CD4-positive, alpha-beta T cell treated with Interleukin-6 for 4 hours (primary cell): ENCODE measurements around the gene ADGRE1.
A peak's percentile ranks its signal among the peaks of the same experiment; 100 is the strongest.

Experiments
- DNase-seq: peaks from one replicate; pipeline ENCODE4 v3.0.0-alpha.2; 2020; ENCODE audit warnings: mixed read lengths

ADGRE1 gene

GRCh38 chr19:6876748-6877147 is 10.6 kb upstream of the ADGRE1 start:
- DNase-seq, result no peak

- no peak for DNase-seq
These were observed 9.6 kb upstream of the ADGRE1 start for GRCh38 chr19:6877766-6878165.

DNA sequence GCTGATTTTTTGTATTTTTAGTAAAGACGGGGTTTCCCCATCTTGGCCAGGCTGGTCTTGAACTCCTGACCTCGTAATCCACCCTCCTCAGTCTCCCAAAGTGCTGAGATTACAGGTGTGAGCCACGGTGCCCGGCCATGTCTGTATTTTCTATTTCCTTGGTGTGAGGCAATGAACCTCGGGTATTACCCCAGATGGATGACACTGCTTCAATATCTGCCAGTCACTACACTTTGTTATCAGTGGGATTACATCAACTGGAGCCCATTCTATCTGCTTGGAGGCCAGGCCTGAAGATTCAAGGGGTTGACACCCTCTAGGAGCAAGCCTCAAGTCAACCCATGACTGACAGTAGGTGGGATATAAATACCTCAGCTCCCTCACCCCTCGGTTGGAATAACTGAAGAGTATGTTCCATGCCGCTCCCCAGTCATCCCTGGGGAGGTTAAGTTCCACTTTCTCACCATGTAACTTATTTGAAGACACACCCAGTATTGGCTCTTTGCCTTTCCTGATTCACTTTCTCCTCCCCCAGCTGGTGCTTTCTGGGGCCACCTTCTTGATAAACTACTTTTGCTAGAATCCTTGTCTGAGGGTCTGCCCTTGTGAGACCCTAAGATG is 992 bp upstream of the ADGRE1 start:
- no peak for DNase-seq

- no peak for DNase-seq
These were observed 1.6 kb downstream of the ADGRE1 start for GRCh38 chr19:6888967-6889366.

GRCh38 chr19:6890401-6890913 is 3.1 kb downstream of the ADGRE1 start:
- DNase-seq, result peak; percentile 41

- DNase-seq, result peak; percentile 49
These were observed 3.6 kb downstream of the ADGRE1 start for GRCh38 chr19:6890938-6891337.

GRCh38 chr19:6891761-6892385 is 4.5 kb downstream of the ADGRE1 start:
- DNase-seq, result peak; percentile 25

- no peak for DNase-seq
These were observed 6.9 kb downstream of the ADGRE1 start for GRCh38 chr19:6894313-6894712.

GRCh38 chr19:6903446-6903845 is 16.1 kb downstream of the ADGRE1 start:
- DNase-seq, result no peak

DNA sequence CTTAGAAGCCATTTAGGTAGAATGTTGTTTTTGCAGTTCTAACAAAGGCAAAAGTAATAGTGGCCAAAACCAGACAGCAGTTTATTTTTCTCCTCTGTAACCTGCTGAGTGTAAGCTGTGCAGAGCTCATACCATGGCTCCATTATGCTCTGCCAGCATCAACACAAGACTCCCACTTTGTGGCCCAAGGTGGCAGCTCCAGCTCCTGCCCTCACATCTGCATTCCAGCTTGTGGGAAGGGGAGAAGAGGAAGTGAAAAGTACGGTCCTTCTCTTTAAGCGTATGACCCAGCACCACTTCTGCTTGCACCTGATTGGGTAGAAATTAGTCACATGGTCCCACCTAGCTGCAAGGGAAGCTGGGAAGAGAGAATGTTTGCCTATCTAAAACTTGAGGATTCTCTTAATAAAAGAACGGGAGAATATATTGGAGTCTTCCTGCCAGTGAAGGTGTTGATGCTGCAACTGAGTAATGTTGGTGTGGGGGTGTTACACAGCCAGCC is 19.2 kb downstream of the ADGRE1 start:
- no peak for DNase-seq

GRCh38 chr19:6911523-6911922 is 24.1 kb downstream of the ADGRE1 start:
- no peak for DNase-seq

DNA sequence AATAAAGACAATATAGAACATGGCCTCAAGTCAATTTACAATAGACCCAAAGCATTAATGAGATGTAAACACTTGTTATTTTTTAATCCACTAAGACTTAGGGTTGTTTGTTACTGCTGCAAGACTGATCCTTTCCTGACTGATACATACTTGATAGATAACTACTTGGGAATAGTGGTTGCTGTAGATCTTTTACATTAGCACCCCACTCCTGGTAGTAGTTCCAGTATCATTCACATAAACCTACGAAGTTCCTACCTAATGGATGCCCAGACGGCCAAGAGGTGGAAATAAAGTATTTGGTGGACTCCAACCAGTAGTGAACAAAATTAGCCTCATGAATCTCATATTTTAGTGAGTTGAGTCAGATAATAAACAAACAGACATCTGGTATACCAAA is 26.9 kb downstream of the ADGRE1 start:
- DNase-seq, result no peak

DNA sequence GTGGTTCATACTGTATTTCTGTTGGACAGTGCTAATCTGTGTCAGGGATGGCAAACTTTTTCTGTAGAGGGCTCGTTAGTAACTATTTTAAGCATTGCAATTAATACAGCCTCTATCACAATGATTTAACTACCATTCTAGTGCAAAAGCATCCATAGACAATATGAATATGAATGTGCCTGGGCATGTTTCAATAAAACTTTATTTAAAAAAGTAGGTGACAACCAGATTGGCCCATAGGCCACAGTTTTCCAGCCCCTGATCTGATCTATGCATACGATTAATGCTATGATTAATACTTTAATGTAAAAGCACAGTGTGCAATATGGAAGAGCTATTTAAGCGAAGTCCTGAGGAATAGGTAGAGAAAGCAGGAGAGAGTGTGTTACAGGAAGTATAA is 29.6 kb downstream of the ADGRE1 start:
- DNase-seq, result no peak

GRCh38 chr19:6925386-6925785 is 38.0 kb downstream of the ADGRE1 start:
- no peak for DNase-seq

GRCh38 chr19:6925801-6926751 is 38.7 kb downstream of the ADGRE1 start:
- peak; percentile 2 for DNase-seq

DNA sequence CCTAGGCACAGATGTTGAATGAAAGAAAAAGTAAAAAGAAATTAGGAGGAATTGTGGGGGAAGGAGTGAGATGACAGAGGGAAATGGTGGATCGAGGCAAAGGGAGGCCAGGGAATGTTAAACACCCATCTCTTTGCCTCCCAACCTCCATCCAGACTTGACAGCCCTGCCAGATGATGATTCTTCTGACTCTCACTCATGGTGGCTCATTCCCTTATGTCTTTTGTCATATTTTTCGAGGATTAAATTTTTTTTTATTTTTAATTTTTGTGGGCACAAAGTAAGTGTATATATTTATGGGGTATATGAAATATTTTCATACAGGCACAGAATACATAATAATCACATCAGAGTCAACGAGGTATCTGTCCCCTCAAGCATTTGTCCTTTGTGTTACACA is 42.8 kb downstream of the ADGRE1 start:
- DNase-seq, result no peak

- DNase-seq, result no peak
These were observed 47.7 kb downstream of the ADGRE1 start for GRCh38 chr19:6935069-6935468.

GRCh38 chr19:6935618-6936017 is 48.2 kb downstream of the ADGRE1 start:
- DNase-seq, result no peak

- DNase-seq, result no peak
These were observed 58.4 kb downstream of the ADGRE1 start for GRCh38 chr19:6945733-6946132.

GRCh38 chr19:6947745-6948144 is 60.4 kb downstream of the ADGRE1 start:
- DNase-seq, result peak; percentile 36

DNA sequence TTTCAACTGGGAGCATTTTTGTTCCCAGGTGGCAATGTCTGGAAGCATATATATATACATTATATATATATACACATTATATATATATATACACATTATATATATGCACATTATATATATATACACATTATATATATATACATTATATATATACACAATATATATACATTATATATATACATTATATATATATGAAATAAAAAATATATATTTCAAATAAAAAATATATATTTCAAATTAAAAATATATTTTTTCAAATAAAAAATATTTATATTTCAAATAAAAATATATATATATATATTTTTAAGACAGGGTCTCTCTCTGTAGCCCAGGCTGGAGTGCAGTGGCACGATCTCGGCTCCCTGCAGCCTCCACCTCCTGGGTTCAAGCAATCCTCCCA is 61.5 kb downstream of the ADGRE1 start:
- no peak for DNase-seq

GRCh38 chr19:6952956-6953355 is 65.6 kb downstream of the ADGRE1 start:
- DNase-seq, result no peak

- no peak for DNase-seq
These were observed 67.7 kb downstream of the ADGRE1 start for GRCh38 chr19:6955082-6955481.
